Neural cell (in vitro differentiated cells): ENCODE results near the gene PSG1. TPM values are rescaled to one million over a fixed set of nuclear protein-coding genes. Genes with fewer than 3 reads are reported as not detected.

Source experiments
- H2AFZ ChIP-seq: fragments of 200-600, 300-800 bp; sonication (generic), shearing (Covaris generic); 2 replicates; pipeline ENCODE4 v1.6.0; 2014; ENCODE audit warnings: low read depth, mild to moderate bottlenecking, antibody characterized with exemption, low read length, moderate library complexity
- H3F3A ChIP-seq: fragments of 200-600 bp; shearing (Covaris generic); 2 replicates; pipeline ENCODE4 v1.6.1; 2016; ENCODE audit warnings: mild to moderate bottlenecking, moderate library complexity, mixed read lengths, antibody characterized with exemption, low read length; ENCODE audit not compliant: insufficient read depth, poor library complexity, severe bottlenecking
- H3K27ac ChIP-seq: fragments of 200-600, 300-800 bp; sonication (generic), shearing (Covaris generic); 2 replicates; pipeline ENCODE4 v1.5.1; 2014; ENCODE audit warnings: mild to moderate bottlenecking, low read length, moderate library complexity
- H3K27me3 ChIP-seq: fragments of 300-800, 200-600 bp; sonication (generic), shearing (Covaris generic); 2 replicates; pipeline ENCODE4 v1.6.0; 2014; ENCODE audit warnings: mild to moderate bottlenecking, low read depth, low read length, moderate library complexity; ENCODE audit not compliant: insufficient read depth
- H3K36me3 ChIP-seq: fragments of 300-800, 200-600 bp; sonication (generic), shearing (Covaris generic); 2 replicates; pipeline ENCODE4 v1.5.1; 2014; ENCODE audit warnings: mild to moderate bottlenecking, antibody characterized with exemption, low read length, moderate library complexity; ENCODE audit not compliant: insufficient read depth
- H3K4me2 ChIP-seq: fragments of 300-800, 200-600 bp; sonication (generic), shearing (Covaris generic); 2 replicates; pipeline ENCODE4 v1.6.0; 2014; ENCODE audit warnings: mild to moderate bottlenecking, low read length
- H3K4me3 ChIP-seq: fragments of 300-800, 200-600 bp; sonication (generic), shearing (Covaris generic); 2 replicates; pipeline ENCODE4 v1.5.1; 2014; ENCODE audit warnings: mild to moderate bottlenecking, low read length, moderate library complexity
- H3K79me2 ChIP-seq: fragments of 200-600 bp; shearing (Covaris generic); replicated peaks from 2 replicates; pipeline ENCODE4 v1.6.0; 2014; ENCODE audit warnings: mild to moderate bottlenecking, low read length, moderate library complexity; ENCODE audit not compliant: insufficient read depth
- H3K9ac ChIP-seq: fragments of 300-800, 200-600 bp; sonication (generic), shearing (Covaris generic); 2 replicates; pipeline ENCODE4 v1.6.1; 2016; ENCODE audit warnings: mild to moderate bottlenecking, low read length, mixed read lengths
- H3K9me2 ChIP-seq: fragments of 200-600 bp; shearing (Covaris generic); 2 replicates; pipeline ENCODE4 v1.6.1; 2016; ENCODE audit warnings: mild to moderate bottlenecking, low read length, mixed read lengths; ENCODE audit not compliant: insufficient read depth
- H3K9me3 ChIP-seq: fragments of 200-600, 300-800 bp; sonication (generic), shearing (Covaris generic); 2 replicates; pipeline ENCODE4 v1.6.1; 2016; ENCODE audit warnings: mild to moderate bottlenecking, mixed run types, low read length, moderate library complexity, mixed read lengths
- H4K20me1 ChIP-seq: fragments of 200-600 bp; shearing (Covaris generic); 2 replicates; pipeline ENCODE4 v1.6.1; 2016; ENCODE audit warnings: mild to moderate bottlenecking, mixed run types; ENCODE audit not compliant: insufficient read depth
- EP300 ChIP-seq: fragments of 450-650 bp; conservative IDR thresholded peaks from 2 replicates; pipeline ENCODE4 v1.6.1; 2014; ENCODE audit warnings: antibody characterized with exemption, mild to moderate bottlenecking, moderate library complexity; ENCODE audit not compliant: poor library complexity, severe bottlenecking
- EZH2 ChIP-seq: fragments of 200-600, 300-800 bp; shearing (Covaris generic), sonication (generic); IDR thresholded peaks from 2 replicates; pipeline ENCODE4 v1.6.1; 2014; ENCODE audit warnings: antibody characterized with exemption, low read length, borderline replicate concordance, mild to moderate bottlenecking; ENCODE audit not compliant: insufficient read depth, poor library complexity, severe bottlenecking
- MXI1 ChIP-seq: fragments of 450-650 bp; conservative IDR thresholded peaks from 2 replicates; pipeline ENCODE4 v1.6.1; 2014; ENCODE audit warnings: antibody characterized with exemption, mild to moderate bottlenecking; ENCODE audit not compliant: poor library complexity, severe bottlenecking
- POLR2AphosphoS5 ChIP-seq: IDR thresholded peaks from 2 replicates; pipeline ENCODE4 v1.6.1; 2012
- RAD21 ChIP-seq: fragments of 450-650 bp; conservative IDR thresholded peaks from 2 replicates; pipeline ENCODE4 v1.6.1; 2014; ENCODE audit warnings: antibody characterized with exemption, mild to moderate bottlenecking, moderate library complexity
- REST ChIP-seq: IDR thresholded peaks from 2 replicates; pipeline ENCODE4 v1.6.1; 2012; ENCODE audit warnings: borderline replicate concordance
- SMC3 ChIP-seq: fragments of 450-650 bp; conservative IDR thresholded peaks from 2 replicates; pipeline ENCODE4 v1.6.1; 2014; ENCODE audit warnings: antibody characterized with exemption, mild to moderate bottlenecking, moderate library complexity; ENCODE audit not compliant: poor library complexity
- TAF1 ChIP-seq: IDR thresholded peaks from 2 replicates; pipeline ENCODE4 v1.6.1; 2012; ENCODE audit warnings: low read depth
- polyA plus RNA-seq: library from polyadenylated mRNA; depleted of rRNA; stranded (reverse); fragments of >200 nt; gene quantifications from 2 replicates; pipeline ENCODE4 v1.2.3, GENCODE V29; 2014
- TF ChIP-seq, protein P1 (sequence below): fragments of 450-650 bp; IDR thresholded peaks from 2 replicates; pipeline ENCODE4 v1.5.1; 2014; ENCODE audit warnings: antibody characterized with exemption, mild to moderate bottlenecking, moderate library complexity; ENCODE audit not compliant: poor library complexity, severe bottlenecking

Gene PSG1
- polyA plus RNA-seq, 1 donor from 2014 or later, result not detected

GRCh38 chr19:42816894-42817293, 62.6 kb downstream of the PSG1 start:
- Histone ChIP-seq H3K9me2 (no peaks in the 10 kb centered on the region), H3K4me2 (no peak overlapping the region), H3K27ac (no peak overlapping the region), H3F3A (no peaks in the 10 kb centered on the region), H3K36me3 (no peaks in the 10 kb centered on the region), H3K4me3 (no peak overlapping the region), H3K9ac (no peak overlapping the region), H3K27me3 (no peaks in the 10 kb centered on the region), H3K9me3 (no peaks in the 10 kb centered on the region), H2AFZ (no peak overlapping the region), H3K79me2 (no peaks in the 10 kb centered on the region), H4K20me1 (no peaks in the 10 kb centered on the region)
- TF ChIP-seq, protein P1, sequence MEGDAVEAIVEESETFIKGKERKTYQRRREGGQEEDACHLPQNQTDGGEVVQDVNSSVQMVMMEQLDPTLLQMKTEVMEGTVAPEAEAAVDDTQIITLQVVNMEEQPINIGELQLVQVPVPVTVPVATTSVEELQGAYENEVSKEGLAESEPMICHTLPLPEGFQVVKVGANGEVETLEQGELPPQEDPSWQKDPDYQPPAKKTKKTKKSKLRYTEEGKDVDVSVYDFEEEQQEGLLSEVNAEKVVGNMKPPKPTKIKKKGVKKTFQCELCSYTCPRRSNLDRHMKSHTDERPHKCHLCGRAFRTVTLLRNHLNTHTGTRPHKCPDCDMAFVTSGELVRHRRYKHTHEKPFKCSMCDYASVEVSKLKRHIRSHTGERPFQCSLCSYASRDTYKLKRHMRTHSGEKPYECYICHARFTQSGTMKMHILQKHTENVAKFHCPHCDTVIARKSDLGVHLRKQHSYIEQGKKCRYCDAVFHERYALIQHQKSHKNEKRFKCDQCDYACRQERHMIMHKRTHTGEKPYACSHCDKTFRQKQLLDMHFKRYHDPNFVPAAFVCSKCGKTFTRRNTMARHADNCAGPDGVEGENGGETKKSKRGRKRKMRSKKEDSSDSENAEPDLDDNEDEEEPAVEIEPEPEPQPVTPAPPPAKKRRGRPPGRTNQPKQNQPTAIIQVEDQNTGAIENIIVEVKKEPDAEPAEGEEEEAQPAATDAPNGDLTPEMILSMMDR, result no peak
- TF ChIP-seq EZH2 (no peak), RAD21 (no peak), POLR2AphosphoS5 (no peak), TAF1 (no peak), EP300 (no peak), REST (no peak), MXI1 (no peak), SMC3 (no peak)

Other genes starting within 250 kb of the PSG1 start
- not detected in 2 replicates for gene PSG3, start 139.2 kb downstream of the PSG1 start, polyA plus RNA-seq
- not detected in 2 replicates for gene PSG8, start 114.0 kb downstream of the PSG1 start, polyA plus RNA-seq
- not detected in 2 replicates for gene PSG6, start 38.2 kb upstream of the PSG1 start, polyA plus RNA-seq
- gene PSG7, start 57.5 kb upstream of the PSG1 start, polyA plus RNA-seq, result not detected in 2 replicates
- gene PSG11, start 146.8 kb upstream of the PSG1 start, polyA plus RNA-seq, result not detected in 2 replicates
- not detected in 2 replicates for gene PSG2, start 203.0 kb upstream of the PSG1 start, polyA plus RNA-seq